NCI-H82 treated with DMSO at 0.1 percent for 48 hours (cell line): ENCODE data around the gene SIX6.
A peak's percentile ranks its signal among the peaks of the same experiment; 100 is the strongest.

Source experiments
- DNase-seq: peaks from one replicate; lab custom pipeline; 2025; ENCODE audit not compliant: unreplicated experiment; lab: John Stamatoyannopoulos, UW

SIX6 gene

GRCh38 chr14:60512973-60513571 lies 4.1 kb downstream of the SIX6 start:
- no peak for DNase-seq

- DNase-seq: peak; percentile 12
Measured at GRCh38 chr14:60514378-60514740, 5.4 kb downstream of the SIX6 start.

- DNase-seq: no peak
Measured at GRCh38 chr14:60514741-60515491, 6.0 kb downstream of the SIX6 start.

- no peak for DNase-seq
Measured at GRCh38 chr14:60515511-60516289, 6.8 kb downstream of the SIX6 start.

GRCh38 chr14:60532442-60532841 lies 23.5 kb downstream of the SIX6 start:
- DNase-seq: no peak

- no peak for DNase-seq
Measured at GRCh38 chr14:60537663-60538062, 28.7 kb downstream of the SIX6 start.

GRCh38 chr14:60544659-60545058 lies 35.7 kb downstream of the SIX6 start:
- no peak for DNase-seq

GRCh38 chr14:60553808-60554207 lies 44.9 kb downstream of the SIX6 start:
- no peak for DNase-seq

- DNase-seq: peak; percentile 42
Measured at GRCh38 chr14:60561845-60562746, 53.1 kb downstream of the SIX6 start.
